Nephron (organoid): Measurements from ENCODE around the gene CCL27.
A peak's percentile ranks its signal among the peaks of the same experiment; 100 is the strongest.

Experiments
- H3K27ac Mint-ChIP-seq, 3 experiments: 2 replicates each; pipeline ENCODE4 v1.8.0; 2020; ENCODE audit warnings: mixed read lengths in 3 of 3, mild to moderate bottlenecking in 2 of 3, moderate library complexity in 1 of 3
- H3K27me3 Mint-ChIP-seq: 2 replicates; pipeline ENCODE4 v1.8.0; 2021; ENCODE audit warnings: low read depth, mild to moderate bottlenecking, moderate library complexity, mixed read lengths
- H3K36me3 Mint-ChIP-seq: 2 replicates; pipeline ENCODE4 v1.8.0; 2020; ENCODE audit warnings: low read depth, mixed read lengths
- H3K4me1 Mint-ChIP-seq: 2 replicates; pipeline ENCODE4 v1.8.0; 2020; ENCODE audit warnings: mixed read lengths
- H3K4me3 Mint-ChIP-seq, 3 experiments: 2 replicates each; pipeline ENCODE4 v1.8.0; 2020; ENCODE audit warnings: mild to moderate bottlenecking in 3 of 3, mixed read lengths in 3 of 3, moderate library complexity in 2 of 3
- H3K9me3 Mint-ChIP-seq: 2 replicates; pipeline ENCODE4 v1.8.0; 2020; ENCODE audit warnings: mixed read lengths
- TF ChIP-seq, protein P1 (sequence below), 3 experiments: fragments of 200-600 bp; sonication (generic); IDR thresholded peaks; one replicate each; pipeline ENCODE4 v1.5.0; 2021; ENCODE audit warnings: antibody characterized with exemption in 3 of 3; ENCODE audit not compliant: unreplicated experiment in 3 of 3

Gene CCL27

DNA sequence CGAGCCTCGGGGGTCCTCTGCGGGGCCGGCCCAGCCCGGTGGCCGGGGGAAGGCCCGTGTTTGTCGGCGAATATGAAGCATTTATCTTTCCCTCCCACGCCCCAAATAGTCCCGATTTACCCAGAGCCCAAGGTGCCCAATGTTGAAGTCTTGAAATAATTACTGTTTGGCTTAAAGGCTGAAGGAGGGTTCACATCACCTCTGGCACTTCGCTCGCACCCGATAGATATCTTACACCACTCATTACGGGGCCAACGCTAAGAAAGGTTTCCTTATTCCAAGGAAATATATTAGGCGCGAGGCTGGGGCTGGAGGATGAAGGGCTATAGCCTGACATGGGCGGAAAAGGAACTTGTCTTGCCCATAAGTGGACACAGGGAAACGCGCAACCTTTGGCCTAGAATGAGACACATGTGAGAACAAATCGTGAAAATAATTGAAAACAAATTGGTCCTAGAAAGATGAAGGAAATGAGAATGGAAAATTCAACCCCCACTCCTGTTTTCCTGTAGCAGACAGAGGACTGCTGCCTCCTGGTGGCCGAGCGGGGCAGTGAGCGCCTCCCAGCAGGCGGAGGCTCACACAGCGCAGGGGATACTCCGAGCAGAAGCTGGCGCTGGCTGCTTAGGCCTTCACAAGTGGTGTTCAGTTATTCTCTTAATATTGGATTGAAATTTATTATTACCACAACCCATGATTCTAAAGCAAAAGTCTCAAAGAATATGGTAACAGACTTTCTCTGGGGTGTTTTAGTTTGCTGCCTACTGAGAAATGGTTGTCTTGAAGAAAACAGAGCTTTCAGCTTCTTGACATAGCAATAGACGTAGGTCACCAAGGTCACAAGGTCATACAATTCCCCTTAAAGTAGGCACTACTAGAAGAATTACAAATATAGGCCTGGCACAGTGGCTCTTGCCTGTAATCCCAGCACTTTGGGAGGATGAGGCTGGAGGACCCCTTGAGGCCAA, 39.6 kb upstream of the CCL27 start:
- H3K27me3 Mint-ChIP-seq = peaks cover 30% of the 10 kb centered on the region
- TF ChIP-seq, protein P1, sequence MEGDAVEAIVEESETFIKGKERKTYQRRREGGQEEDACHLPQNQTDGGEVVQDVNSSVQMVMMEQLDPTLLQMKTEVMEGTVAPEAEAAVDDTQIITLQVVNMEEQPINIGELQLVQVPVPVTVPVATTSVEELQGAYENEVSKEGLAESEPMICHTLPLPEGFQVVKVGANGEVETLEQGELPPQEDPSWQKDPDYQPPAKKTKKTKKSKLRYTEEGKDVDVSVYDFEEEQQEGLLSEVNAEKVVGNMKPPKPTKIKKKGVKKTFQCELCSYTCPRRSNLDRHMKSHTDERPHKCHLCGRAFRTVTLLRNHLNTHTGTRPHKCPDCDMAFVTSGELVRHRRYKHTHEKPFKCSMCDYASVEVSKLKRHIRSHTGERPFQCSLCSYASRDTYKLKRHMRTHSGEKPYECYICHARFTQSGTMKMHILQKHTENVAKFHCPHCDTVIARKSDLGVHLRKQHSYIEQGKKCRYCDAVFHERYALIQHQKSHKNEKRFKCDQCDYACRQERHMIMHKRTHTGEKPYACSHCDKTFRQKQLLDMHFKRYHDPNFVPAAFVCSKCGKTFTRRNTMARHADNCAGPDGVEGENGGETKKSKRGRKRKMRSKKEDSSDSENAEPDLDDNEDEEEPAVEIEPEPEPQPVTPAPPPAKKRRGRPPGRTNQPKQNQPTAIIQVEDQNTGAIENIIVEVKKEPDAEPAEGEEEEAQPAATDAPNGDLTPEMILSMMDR (IDR thresholded peaks at IDR 0.05; ENCODE audit: unreplicated experiment in 3 of 3) = peak; percentile 98 to 100 (median 99)
- H3K4me1 Mint-ChIP-seq = peaks cover 11% of the 10 kb centered on the region
- no peaks in the 10 kb centered on the region for H3K36me3 Mint-ChIP-seq
- H3K4me3 Mint-ChIP-seq = peak overlapping the region; percentile 73 to 85 (median 84)
- H3K27ac Mint-ChIP-seq = peak overlapping the region in 2 of 3 experiments; percentile 24 to 59
- H3K9me3 Mint-ChIP-seq = no peaks in the 10 kb centered on the region

DNA sequence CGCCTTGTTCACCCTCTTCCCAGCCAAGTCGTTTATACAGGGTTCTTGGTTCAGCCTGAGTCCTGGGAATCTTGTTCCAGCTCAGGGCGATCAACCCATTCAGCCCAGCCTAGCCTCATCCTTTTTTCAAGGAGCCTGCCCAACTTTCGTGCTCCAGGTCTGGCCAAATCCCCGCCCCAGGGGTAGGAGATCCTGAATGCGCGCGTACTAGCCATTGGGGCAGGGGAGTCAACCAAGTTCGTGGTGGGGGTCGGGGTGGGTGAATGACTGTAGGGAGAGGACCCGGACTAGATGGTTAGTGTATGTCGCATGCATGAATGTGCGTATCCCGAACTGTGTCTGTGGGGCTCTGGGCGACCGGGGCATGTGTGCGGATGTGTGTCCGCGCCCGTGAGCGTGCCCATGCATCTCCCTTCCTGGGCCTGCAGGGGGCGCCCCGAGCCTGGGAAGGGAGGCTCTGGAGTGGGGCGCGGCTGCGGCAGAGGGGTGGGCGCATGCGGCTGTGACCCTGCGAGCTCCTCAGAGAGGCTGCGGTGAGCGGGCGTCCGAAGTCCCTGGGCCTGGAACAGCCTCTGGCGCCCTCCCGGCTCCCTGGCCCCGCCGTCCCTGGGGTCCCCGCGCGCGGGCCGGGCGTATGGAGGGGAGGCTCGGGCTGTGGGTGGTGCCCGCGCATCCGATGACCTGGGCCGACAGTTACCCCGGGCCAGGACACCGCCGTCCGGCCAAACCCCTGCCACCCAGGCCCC, 38.7 kb upstream of the CCL27 start:
- peak overlapping the region; percentile 62 to 75 (median 71) for H3K4me3 Mint-ChIP-seq
- peaks cover 7% of the 10 kb centered on the region for H3K4me1 Mint-ChIP-seq
- H3K9me3 Mint-ChIP-seq = no peaks in the 10 kb centered on the region
- TF ChIP-seq, protein P1 (IDR thresholded peaks at IDR 0.05; ENCODE audit: unreplicated experiment in 3 of 3) = peak; percentile 91 to 95 (median 94)
- H3K27me3 Mint-ChIP-seq = peaks cover 30% of the 10 kb centered on the region
- H3K36me3 Mint-ChIP-seq = no peaks in the 10 kb centered on the region
- no peak overlapping the region for H3K27ac Mint-ChIP-seq

DNA sequence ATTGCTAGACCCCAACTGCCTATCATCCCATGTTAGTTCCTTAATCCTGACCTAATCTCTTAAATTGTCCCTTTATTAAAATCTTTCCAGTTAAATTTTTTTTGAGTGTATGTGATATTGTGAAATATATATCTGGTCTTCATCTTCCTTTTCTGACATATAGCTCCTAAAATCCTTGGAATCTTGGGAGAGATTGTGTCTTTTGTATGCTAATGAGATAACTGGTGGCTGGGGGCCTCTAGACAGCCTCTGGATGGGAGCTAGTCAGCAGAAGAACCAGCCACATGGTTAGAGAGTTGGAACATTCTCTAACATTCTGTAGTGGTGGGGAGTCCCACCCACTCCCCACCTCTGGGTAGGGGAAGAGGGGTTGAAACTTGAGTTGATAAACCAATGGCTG, 32.4 kb upstream of the CCL27 start:
- H3K27ac Mint-ChIP-seq = no peak overlapping the region
- no peak overlapping the region for H3K4me3 Mint-ChIP-seq
- peaks cover 13% of the 10 kb centered on the region for H3K27me3 Mint-ChIP-seq
- H3K9me3 Mint-ChIP-seq = no peaks in the 10 kb centered on the region
- no peaks in the 10 kb centered on the region for H3K4me1 Mint-ChIP-seq
- H3K36me3 Mint-ChIP-seq = peaks cover 4% of the 10 kb centered on the region
- TF ChIP-seq, protein P1 (IDR thresholded peaks at IDR 0.05; ENCODE audit: unreplicated experiment in 3 of 3) = no peak

DNA sequence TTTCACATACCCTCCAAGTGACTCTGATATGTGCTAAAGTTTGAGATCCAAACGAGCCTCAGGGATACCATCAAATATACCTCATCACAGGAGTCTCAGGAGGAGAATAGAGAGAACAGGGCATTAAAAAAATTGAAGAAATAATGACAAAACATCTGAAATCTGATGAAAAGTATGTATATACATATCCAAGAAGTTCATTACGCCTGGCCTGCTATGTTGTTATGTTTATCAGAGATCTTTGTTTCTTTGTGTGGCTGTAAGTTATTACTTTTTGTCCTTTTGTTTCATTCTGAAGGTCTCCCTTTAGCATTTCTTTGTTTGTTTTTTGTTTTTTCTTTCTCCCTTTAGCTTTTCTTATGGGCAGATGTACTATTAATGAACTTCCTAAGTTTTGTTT, 31.1 kb upstream of the CCL27 start:
- Mint-ChIP-seq H3K4me3 (no peak overlapping the region), H3K27ac (no peak overlapping the region), H3K27me3 (peaks cover 4% of the 10 kb centered on the region), H3K36me3 (peaks cover 4% of the 10 kb centered on the region), H3K9me3 (no peaks in the 10 kb centered on the region), H3K4me1 (no peaks in the 10 kb centered on the region)
- TF ChIP-seq, protein P1 (IDR thresholded peaks at IDR 0.05; ENCODE audit: unreplicated experiment in 3 of 3) = no peak

DNA sequence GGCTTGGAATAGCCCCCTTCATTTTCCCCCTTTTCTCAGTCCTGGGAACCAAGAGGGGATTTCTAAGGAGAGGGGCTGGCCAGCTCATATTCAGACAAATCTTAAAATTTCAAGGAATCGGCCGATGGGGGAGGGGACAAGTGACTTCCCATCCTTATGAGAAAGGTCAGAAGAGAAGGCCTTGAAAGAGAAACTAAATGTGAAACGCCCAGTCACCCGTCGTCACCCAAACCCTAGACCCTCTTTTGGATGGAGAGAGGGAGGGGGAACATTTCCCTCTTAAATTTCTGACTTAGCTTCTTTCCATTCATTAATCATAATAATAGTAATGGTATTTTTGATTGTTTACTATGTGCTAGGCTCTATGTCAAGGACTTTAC, 29.5 kb upstream of the CCL27 start:
- TF ChIP-seq, protein P1 (IDR thresholded peaks at IDR 0.05; ENCODE audit: unreplicated experiment in 3 of 3) = no peak
- Mint-ChIP-seq H3K27ac (no peak overlapping the region), H3K4me1 (no peaks in the 10 kb centered on the region), H3K4me3 (no peak overlapping the region), H3K36me3 (peaks cover 4% of the 10 kb centered on the region), H3K9me3 (no peaks in the 10 kb centered on the region), H3K27me3 (peaks cover 3% of the 10 kb centered on the region)
